Dendritic cell treated with granulocyte-macrophage colony-stimulating factor and Interleukin-4, amounts not matched to agents 40 ng/mL and 50 ng/mL, for 4 days (primary cell): ENCODE data around the gene TBC1D22B.

ENCODE experiments used
- H3K27ac Mint-ChIP-seq: one replicate; pipeline ENCODE4 v1.8.0; 2022; ENCODE audit warnings: mild to moderate bottlenecking, mixed read lengths
- H3K27me3 Mint-ChIP-seq: one replicate; pipeline ENCODE4 v1.8.0; 2022; ENCODE audit warnings: mild to moderate bottlenecking, mixed read lengths
- H3K36me3 Mint-ChIP-seq: one replicate; pipeline ENCODE4 v1.8.0; 2022; ENCODE audit warnings: low read depth, mixed read lengths
- H3K4me1 Mint-ChIP-seq: one replicate; pipeline ENCODE4 v1.8.0; 2022; ENCODE audit warnings: low read depth, mixed read lengths
- H3K4me3 Mint-ChIP-seq: one replicate; pipeline ENCODE4 v1.8.0; 2022; ENCODE audit warnings: mild to moderate bottlenecking, moderate library complexity, mixed read lengths
- H3K9me3 Mint-ChIP-seq: one replicate; pipeline ENCODE4 v1.8.0; 2022; ENCODE audit warnings: mixed read lengths
- intact Hi-C: fragments of 100-400 bp; cut with micrococcal nuclease; formaldehyde crosslinking; loops from one replicate; pipeline ENCODE4 v1.15.0; 2022

Gene TBC1D22B

DNA sequence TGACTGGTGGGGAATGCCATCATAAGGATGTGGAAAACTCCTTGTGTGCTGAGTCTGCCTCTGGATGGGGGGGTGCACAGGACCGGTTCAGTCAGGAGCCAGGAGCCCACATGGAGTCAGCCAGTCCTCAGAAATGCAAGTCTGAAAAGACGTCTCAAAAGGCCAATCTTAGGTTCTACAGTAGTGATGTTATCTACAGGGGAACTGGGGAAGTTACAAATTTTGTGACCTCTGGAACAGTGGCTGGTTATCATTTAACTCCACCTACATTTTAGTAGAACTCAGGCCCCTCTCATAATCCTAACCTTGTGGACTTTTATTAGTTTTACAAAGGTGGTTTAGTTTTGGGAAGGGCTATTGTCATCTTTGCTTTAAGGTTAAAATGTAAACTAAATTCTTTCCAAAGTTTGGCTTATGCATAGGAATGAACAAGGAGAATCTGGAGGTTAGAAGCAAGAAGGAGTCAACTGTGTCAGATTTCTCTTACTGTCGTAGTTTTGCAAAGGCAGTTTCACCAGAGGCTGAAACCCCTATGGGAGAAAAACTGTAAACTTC is 13.7 kb upstream of the TBC1D22B start:
- peak overlapping the region; percentile 20 for H3K27ac Mint-ChIP-seq
- intact Hi-C loops, result no loop called here

DNA sequence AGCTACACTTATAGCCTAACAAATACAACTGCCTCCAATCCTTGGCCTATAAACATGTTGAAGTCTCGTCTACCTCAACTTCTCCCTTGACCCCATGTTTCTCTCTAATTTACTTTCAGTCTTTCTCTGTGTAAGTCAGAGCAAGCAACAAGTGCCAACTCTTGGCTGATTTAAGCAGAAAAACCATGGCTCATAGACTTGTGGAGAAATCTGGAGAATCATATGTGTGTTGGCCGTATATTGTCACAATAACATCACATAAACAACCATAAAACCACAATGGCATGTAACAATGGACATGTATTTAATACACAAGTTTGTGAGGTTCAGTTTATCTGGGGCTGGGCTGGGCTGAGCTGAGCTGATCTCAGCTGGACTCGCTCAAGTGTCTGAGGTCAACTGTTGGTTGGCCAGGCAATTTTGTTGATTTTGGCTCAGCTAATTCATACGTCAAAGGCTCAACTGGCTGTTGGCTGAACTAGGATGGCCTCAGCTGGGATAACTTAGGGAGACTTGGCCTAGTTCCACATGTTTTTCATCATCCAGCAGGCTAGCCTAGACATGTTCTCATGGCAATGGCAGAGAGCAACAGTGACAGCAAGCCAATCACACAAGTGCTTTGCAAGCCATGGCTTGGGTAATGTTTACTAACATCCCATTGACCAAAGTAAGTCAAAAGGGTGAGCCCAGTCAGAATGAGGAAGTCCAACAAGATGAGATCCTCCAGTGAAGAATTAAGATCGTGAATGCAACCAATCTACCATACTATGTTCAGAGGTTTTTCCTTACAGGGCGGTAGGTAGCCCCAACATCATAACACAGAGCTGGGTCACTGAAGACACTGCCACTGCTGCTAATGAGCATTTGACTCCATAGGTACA is 12.9 kb upstream of the TBC1D22B start:
- intact Hi-C loops, result no loop called here
- H3K27me3 Mint-ChIP-seq, result peaks cover 3% of the 10 kb centered on the region
- no peaks in the 10 kb centered on the region for H3K9me3 Mint-ChIP-seq
- no peaks in the 10 kb centered on the region for H3K36me3 Mint-ChIP-seq
- H3K4me1 Mint-ChIP-seq, result peaks cover 33% of the 10 kb centered on the region
- H3K4me3 Mint-ChIP-seq, result no peak overlapping the region
- H3K27ac Mint-ChIP-seq, result no peak overlapping the region

More for the DNA sequence above, 13.7 kb upstream of the TBC1D22B start:
- Mint-ChIP-seq H3K4me3 (no peak overlapping the region), H3K9me3 (no peaks in the 10 kb centered on the region), H3K27me3 (peaks cover 3% of the 10 kb centered on the region), H3K4me1 (peaks cover 36% of the 10 kb centered on the region), H3K36me3 (no peaks in the 10 kb centered on the region)

DNA sequence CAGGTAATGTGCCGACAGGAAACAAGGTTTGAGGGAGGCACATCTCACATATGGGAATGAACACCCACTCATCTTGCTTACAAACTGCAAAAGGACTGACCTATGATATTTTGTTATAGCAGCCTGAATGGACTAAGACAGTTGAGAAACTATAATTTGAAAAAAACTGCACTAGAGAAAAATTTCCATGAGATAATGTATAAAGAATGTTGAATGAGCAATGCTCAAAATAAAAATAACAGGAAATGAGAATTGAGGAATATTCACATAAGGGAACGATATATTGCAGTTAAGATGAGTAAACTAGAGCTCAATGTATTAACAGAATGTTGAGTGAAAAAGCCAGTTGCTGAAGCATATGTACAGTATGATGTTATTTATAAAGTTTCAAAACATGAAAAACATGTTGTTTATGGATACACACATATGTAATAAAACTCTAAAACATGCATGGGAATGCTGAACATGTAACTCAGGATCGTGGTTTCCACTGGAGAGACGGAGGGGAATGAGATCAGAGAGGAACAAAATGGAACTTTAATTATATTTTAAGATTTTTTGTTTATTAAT is 6.3 kb upstream of the TBC1D22B start:
- peaks cover 3% of the 10 kb centered on the region for H3K27me3 Mint-ChIP-seq
- no peaks in the 10 kb centered on the region for H3K36me3 Mint-ChIP-seq
- H3K4me3 Mint-ChIP-seq, result no peak overlapping the region
- H3K9me3 Mint-ChIP-seq, result no peaks in the 10 kb centered on the region
- intact Hi-C loops, result no loop called here
- H3K27ac Mint-ChIP-seq, result no peak overlapping the region
- H3K4me1 Mint-ChIP-seq, result peaks cover 7% of the 10 kb centered on the region

DNA sequence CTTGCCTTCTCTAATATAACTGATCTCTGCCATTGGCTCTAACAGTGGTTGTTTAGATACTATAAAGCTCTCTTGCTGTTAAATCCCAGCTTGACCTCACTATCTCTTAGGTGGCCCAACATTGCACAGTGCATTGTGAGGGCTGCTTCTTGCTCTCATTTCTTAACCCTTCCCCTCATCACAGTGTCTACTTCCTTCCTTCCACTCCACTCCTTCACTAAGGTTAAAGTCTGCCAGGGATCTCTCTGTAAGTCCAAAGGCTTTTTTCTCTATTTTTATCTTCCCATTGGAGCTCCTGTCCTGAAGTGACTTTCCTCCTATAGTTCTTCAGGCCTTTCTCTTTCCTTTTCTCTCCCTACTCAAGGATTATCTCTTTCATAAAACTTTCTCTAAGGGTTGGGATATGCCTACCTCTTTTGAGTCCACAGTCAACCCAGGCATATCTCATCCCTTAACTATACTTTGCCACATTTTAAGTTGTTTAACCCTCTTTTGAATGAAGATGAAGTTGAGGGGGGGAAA is 4.0 kb upstream of the TBC1D22B start:
- intact Hi-C loops, result no loop called here
- no peaks in the 10 kb centered on the region for H3K9me3 Mint-ChIP-seq
- peaks cover 24% of the 10 kb centered on the region for H3K4me1 Mint-ChIP-seq
- H3K27me3 Mint-ChIP-seq, result peaks cover 3% of the 10 kb centered on the region
- H3K36me3 Mint-ChIP-seq, result peaks cover 7% of the 10 kb centered on the region
- H3K27ac Mint-ChIP-seq, result no peak overlapping the region
- no peak overlapping the region for H3K4me3 Mint-ChIP-seq

DNA sequence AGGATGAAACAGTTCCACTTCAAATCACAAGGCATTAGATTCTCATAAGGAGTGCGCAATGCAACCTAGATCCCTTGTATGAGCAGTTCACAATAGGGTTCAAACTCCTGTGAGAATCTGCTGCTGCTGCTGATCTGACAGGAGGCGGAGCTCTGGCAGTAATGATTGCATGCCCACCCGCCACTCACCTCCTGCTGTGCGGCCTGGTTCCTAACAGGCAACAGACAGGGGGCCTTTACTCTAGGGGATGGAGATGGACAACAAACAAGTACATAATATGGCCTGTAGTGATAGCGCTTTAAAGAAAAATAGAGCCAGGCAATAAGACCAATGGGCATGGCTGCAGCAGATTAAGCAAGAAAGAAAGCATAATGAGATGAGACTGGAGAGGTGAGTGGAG is 2.7 kb upstream of the TBC1D22B start:
- Mint-ChIP-seq H3K9me3 (no peaks in the 10 kb centered on the region), H3K27me3 (peaks cover 3% of the 10 kb centered on the region), H3K4me1 (peaks cover 36% of the 10 kb centered on the region), H3K4me3 (no peak overlapping the region), H3K27ac (no peak overlapping the region), H3K36me3 (peaks cover 7% of the 10 kb centered on the region)
- intact Hi-C loops, result no loop called here

DNA sequence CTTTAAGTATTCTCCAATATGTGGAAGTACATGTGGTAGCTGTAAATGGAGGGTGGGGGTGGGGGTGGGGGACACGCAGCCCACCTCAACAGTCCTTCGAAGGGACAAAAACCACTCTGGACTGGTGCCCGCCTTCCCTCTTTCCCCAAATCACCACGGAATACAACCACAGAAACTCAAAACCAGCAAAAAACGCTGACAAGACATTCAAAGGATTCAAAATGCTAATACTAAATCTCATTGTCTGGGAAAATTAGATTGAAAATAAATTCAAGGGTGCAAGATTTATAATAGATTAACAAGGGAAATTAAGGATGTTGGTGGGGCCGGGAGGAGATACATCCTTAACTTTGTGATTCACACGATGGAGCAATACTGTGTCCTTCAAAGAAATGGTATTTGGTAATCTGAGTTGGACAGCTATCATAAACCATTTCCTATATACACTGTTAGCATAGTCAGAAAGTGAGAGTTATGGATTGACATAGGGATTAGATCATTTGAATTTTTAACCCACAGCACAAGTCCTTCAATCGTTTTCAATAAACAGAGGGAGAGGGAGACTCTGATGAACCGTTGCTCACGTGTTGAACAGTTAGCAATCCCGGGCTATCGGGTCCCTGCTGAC is 766 bp upstream of the TBC1D22B start:
- intact Hi-C loops, result loop anchor here (2.0 kb wide), 1 partner anchor 16 kb away; no protein-coding TSS in a partner anchor
- no peaks in the 10 kb centered on the region for H3K9me3 Mint-ChIP-seq
- peaks cover 38% of the 10 kb centered on the region for H3K4me1 Mint-ChIP-seq
- H3K36me3 Mint-ChIP-seq, result peaks cover 11% of the 10 kb centered on the region
- H3K4me3 Mint-ChIP-seq, result no peak overlapping the region
- no peak overlapping the region for H3K27ac Mint-ChIP-seq
- peaks cover 3% of the 10 kb centered on the region for H3K27me3 Mint-ChIP-seq

DNA sequence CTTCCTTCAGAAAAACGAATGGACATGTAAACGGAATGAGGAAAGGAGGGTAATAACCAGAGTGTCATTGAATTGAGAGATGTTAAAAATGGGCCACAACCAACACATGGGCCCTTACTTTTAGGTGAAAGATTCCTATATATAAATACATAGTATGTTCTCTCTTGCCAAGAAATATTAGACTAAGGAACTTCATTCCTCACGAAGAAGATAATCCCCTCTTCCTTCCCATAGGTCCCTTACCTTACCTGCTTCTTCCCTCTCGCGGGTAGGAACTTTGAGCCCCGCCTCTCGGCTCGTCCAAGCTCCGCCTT is 295 bp upstream of the TBC1D22B start:
- Mint-ChIP-seq H3K27me3 (peaks cover 3% of the 10 kb centered on the region), H3K36me3 (peaks cover 13% of the 10 kb centered on the region), H3K4me3 (peak overlapping the region; percentile 93), H3K9me3 (no peaks in the 10 kb centered on the region), H3K27ac (peak overlapping the region; percentile 96), H3K4me1 (peaks cover 38% of the 10 kb centered on the region)
- intact Hi-C loops, result loop anchor here (2.0 kb wide), 1 partner anchor 16 kb away; no protein-coding TSS in a partner anchor

DNA sequence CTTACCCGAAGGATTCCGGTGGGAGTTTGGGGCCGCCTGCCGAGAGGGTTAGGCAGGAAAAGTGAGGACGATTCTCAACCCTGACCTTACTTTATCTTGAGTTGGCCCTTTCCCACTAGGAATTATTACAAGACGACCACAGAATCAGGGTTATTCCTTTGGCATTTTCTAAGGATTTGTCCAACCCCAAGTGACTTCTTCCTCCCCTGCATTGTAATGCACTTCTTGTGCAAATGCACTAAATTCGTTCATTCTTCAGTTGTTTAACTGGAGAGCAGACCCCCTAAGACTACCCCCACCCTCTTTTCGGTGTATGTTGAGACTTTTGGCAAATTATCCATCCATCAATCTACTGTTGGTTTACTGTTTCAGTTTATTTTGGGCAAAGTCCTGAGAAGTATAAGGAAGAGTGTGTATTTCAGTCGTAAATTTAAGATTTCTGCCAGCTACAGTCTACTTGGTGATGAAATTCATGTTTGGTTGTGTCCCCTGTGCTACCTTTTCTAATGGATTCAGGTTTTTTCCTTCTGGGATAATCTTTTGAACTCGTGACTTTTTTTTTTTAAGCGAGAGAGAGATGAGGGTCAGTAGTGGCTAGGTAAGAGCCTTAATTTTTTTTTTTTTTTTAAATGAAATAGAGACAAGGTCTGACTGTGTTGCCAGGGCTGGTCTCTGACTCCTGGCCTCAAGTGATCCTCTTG is 983 bp downstream of the TBC1D22B start:
- peaks cover 34% of the 10 kb centered on the region for H3K4me1 Mint-ChIP-seq
- intact Hi-C loops, result no loop called here
- peaks cover 3% of the 10 kb centered on the region for H3K27me3 Mint-ChIP-seq
- H3K4me3 Mint-ChIP-seq, result peak overlapping the region; percentile 93
- no peaks in the 10 kb centered on the region for H3K9me3 Mint-ChIP-seq
- H3K27ac Mint-ChIP-seq, result peak overlapping the region; percentile 96
- H3K36me3 Mint-ChIP-seq, result peaks cover 19% of the 10 kb centered on the region

DNA sequence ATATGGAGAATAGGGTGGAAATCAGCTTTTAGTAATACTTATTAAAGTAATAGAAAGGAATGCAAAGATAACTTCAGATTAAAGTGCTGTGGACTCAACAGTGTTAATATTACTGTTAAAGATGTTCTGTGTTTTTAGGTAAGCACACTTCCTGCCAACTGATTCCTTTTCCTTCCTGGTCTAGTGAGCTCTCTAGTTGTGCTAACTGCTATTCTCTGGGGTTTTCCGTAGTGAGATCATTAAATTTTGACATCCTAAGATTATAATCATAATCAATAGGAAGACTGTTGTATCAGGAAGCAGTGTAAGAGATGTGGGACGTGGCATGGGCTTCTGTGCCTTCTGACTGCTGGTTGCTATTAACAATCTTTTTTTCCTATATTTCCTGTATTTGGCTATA is 1.6 kb downstream of the TBC1D22B start:
- Mint-ChIP-seq H3K4me1 (peaks cover 32% of the 10 kb centered on the region), H3K9me3 (no peaks in the 10 kb centered on the region), H3K4me3 (no peak overlapping the region), H3K36me3 (peaks cover 25% of the 10 kb centered on the region), H3K27ac (no peak overlapping the region), H3K27me3 (peaks cover 3% of the 10 kb centered on the region)
- intact Hi-C loops, result no loop called here

DNA sequence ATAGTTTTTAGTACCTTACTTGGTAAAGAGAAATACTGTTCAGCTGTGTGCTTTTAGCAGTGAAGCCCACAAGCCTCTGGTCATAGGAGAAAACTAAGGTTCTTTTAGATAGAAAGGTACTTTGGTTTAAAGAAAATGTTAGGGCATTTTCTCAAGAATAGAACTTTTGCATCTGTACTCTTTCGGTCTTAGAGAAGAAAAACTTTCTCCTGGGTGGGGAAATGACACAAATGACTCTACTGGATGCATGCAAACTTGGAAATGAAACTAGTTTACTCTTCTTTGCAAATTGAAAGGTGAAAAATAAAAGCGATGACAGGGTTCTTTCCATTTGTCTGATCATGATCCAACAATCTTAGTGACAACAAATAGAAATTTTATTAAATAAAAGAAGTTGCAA is 2.5 kb downstream of the TBC1D22B start:
- Mint-ChIP-seq H3K9me3 (no peaks in the 10 kb centered on the region), H3K36me3 (peaks cover 25% of the 10 kb centered on the region), H3K4me3 (no peak overlapping the region), H3K27me3 (peaks cover 3% of the 10 kb centered on the region), H3K4me1 (peaks cover 41% of the 10 kb centered on the region), H3K27ac (no peak overlapping the region)
- intact Hi-C loops, result no loop called here

DNA sequence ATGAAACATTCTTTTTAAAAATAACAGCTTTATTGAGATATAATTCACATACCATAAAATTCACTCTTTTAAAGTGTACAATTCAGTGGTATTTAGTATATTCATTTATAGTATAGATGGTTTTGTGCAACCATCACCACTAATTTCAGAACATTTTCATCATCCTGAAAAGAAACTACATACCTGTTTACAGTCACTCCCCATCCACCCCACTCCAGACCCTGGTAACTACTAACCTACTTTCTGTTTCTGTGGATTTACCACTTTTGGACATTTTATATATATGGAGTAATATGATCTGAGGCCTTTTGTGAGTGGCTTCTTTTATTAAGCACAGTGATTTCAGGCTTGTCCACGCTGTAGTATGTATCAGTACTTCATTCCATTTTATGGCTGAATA is 2.9 kb downstream of the TBC1D22B start:
- intact Hi-C loops, result no loop called here

DNA sequence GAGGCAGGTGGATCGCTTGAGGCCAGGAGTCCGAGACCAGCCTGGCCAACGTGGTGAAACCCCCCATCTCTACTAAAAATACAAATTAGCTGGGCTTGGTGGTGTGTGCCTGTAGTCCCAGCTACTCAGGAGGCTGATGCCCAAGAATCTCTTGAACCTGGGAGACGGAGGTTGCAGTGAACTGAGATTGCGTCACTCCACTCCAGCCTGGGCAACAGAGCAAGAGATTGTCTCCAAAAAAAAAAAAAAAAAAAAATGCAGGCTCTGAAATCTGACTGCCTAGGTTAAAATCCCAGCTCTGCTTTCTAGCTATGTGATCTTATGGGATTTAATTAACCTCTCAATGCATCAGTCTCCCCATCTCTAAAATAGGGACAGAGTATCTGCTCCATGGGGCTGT is 3.6 kb downstream of the TBC1D22B start:
- H3K9me3 Mint-ChIP-seq, result no peaks in the 10 kb centered on the region
- H3K4me3 Mint-ChIP-seq, result no peak overlapping the region

More for the DNA sequence above, 2.9 kb downstream of the TBC1D22B start:
- H3K36me3 Mint-ChIP-seq, result peaks cover 25% of the 10 kb centered on the region
- no peak overlapping the region for H3K27ac Mint-ChIP-seq
- H3K4me1 Mint-ChIP-seq, result peaks cover 45% of the 10 kb centered on the region
- no peak overlapping the region for H3K4me3 Mint-ChIP-seq
- no peaks in the 10 kb centered on the region for H3K9me3 Mint-ChIP-seq
- H3K27me3 Mint-ChIP-seq, result peaks cover 2% of the 10 kb centered on the region

DNA sequence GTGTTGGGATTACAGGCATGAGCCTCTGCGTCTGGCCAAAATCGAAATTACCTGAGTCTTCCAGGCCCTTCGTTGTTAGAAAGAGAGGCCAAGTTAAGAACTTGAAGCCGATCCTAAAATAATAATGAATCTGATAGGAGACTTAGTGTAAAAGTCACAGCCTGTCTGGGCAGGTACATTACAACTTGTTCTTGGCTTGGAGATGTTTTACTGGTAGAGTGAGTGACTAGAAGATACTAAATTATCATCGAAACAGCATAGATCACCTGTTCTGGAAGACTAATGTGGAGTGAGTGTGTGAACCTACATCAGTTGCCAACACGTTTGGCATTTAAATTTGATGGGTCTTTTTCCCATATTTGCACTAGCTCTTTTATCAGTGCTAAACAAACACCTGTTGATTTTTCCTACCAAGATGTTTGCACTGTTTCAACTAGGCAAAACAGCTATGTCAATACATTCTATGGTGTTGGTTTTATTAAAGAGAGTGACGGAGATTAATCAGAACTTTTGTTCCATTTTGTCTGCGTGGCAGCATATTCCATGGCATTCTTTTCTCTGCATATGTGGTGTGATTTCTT is 5.0 kb downstream of the TBC1D22B start:
- Mint-ChIP-seq H3K27ac (no peak overlapping the region), H3K27me3 (no peaks in the 10 kb centered on the region), H3K4me3 (no peak overlapping the region), H3K9me3 (no peaks in the 10 kb centered on the region), H3K4me1 (peaks cover 37% of the 10 kb centered on the region), H3K36me3 (peaks cover 26% of the 10 kb centered on the region)
- intact Hi-C loops, result no loop called here

More for the DNA sequence above, 3.6 kb downstream of the TBC1D22B start:
- Mint-ChIP-seq H3K4me1 (peaks cover 45% of the 10 kb centered on the region), H3K36me3 (peaks cover 25% of the 10 kb centered on the region), H3K27ac (no peak overlapping the region), H3K27me3 (no peaks in the 10 kb centered on the region)
- intact Hi-C loops, result no loop called here
